ENCODE data around the gene PAFAH1B2.
A peak's percentile ranks its signal among the peaks of the same experiment; 100 is the strongest.
"Not testable (repeated sequence)": the region's sequence is repeated elsewhere in the genome, so short reads cannot be mapped to it uniquely, and the experiment has no call there.

The PAFAH1B2 gene

GRCh38 chr11:117206111-117206510, 62.0 kb downstream of the PAFAH1B2 start:
- not testable (repeated sequence) for DNase-seq

- not testable (repeated sequence) for DNase-seq
Measured at GRCh38 chr11:117206859-117207258, 62.8 kb downstream of the PAFAH1B2 start.

- not testable (repeated sequence) for DNase-seq
Measured at GRCh38 chr11:117207481-117207880, 63.4 kb downstream of the PAFAH1B2 start.

- not testable (repeated sequence) for DNase-seq
Measured at GRCh38 chr11:117208710-117209109, 64.6 kb downstream of the PAFAH1B2 start.

- not testable (repeated sequence) for DNase-seq
Measured at GRCh38 chr11:117209351-117210125, 65.5 kb downstream of the PAFAH1B2 start.

- no peak for DNase-seq
Measured at GRCh38 chr11:117210620-117211019, 66.5 kb downstream of the PAFAH1B2 start.

- no peak for DNase-seq
Measured at GRCh38 chr11:117212697-117213355, 68.7 kb downstream of the PAFAH1B2 start.

GRCh38 chr11:117214404-117215110, 70.5 kb downstream of the PAFAH1B2 start:
- DNase-seq: no peak

- DNase-seq: peak; percentile 19
Measured at GRCh38 chr11:117217141-117218084, 73.3 kb downstream of the PAFAH1B2 start.

GRCh38 chr11:117218133-117218915, 74.2 kb downstream of the PAFAH1B2 start:
- DNase-seq: peak; percentile 38

GRCh38 chr11:117219001-117219400, 74.9 kb downstream of the PAFAH1B2 start:
- no peak for DNase-seq

- peak; percentile 12 for DNase-seq
Measured at GRCh38 chr11:117219455-117219854, 75.4 kb downstream of the PAFAH1B2 start.

- DNase-seq: no peak
Measured at GRCh38 chr11:117219995-117220394, 75.9 kb downstream of the PAFAH1B2 start.

- DNase-seq: peak; percentile 87
Measured at GRCh38 chr11:117220568-117220967, 76.5 kb downstream of the PAFAH1B2 start.

- peak; percentile 83 for DNase-seq
Measured at GRCh38 chr11:117220999-117221774, 77.1 kb downstream of the PAFAH1B2 start.

- peak; percentile 87 for DNase-seq
Measured at GRCh38 chr11:117221775-117222517, 77.9 kb downstream of the PAFAH1B2 start.

- DNase-seq: no peak
Measured at GRCh38 chr11:117222991-117223740, 79.1 kb downstream of the PAFAH1B2 start.

GRCh38 chr11:117223741-117224689, 79.9 kb downstream of the PAFAH1B2 start:
- DNase-seq: no peak

Measured in femur (tissue), 1 donor.